SK-N-SH treated with all-trans-retinoic acid at 6 μM for 48 hours (cell line): ENCODE results near the gene TEAD1.

Experiments
- CREB5 ChIP-seq: fragments of 250-450 bp; sonication (Bioruptor Pico); IDR thresholded peaks from 2 replicates; pipeline ENCODE4 v1.5.1; 2020; ENCODE audit warnings: low read depth, mild to moderate bottlenecking, moderate library complexity
- ESRRG ChIP-seq: fragments of 250-450 bp; sonication (Bioruptor Pico); IDR thresholded peaks from 2 replicates; pipeline ENCODE4 v1.6.1; 2021; ENCODE audit warnings: mild to moderate bottlenecking
- POU6F1 ChIP-seq: fragments of 250-450 bp; sonication (Bioruptor Pico); IDR thresholded peaks from 2 replicates; pipeline ENCODE4 v1.8.0; 2021; ENCODE audit warnings: low read depth, mild to moderate bottlenecking, moderate library complexity, borderline replicate concordance
- SNAI2 ChIP-seq: fragments of 250-450 bp; sonication (Bioruptor Pico); IDR thresholded peaks from 2 replicates; pipeline ENCODE4 v1.5.0; 2020; ENCODE audit warnings: mild to moderate bottlenecking, moderate library complexity
- TF ChIP-seq, protein P1 (sequence below): fragments of 250-450 bp; sonication (Bioruptor Pico); IDR thresholded peaks from 2 replicates; pipeline ENCODE4 v1.8.0; 2020; ENCODE audit warnings: mild to moderate bottlenecking, moderate library complexity, borderline replicate concordance

DNA sequence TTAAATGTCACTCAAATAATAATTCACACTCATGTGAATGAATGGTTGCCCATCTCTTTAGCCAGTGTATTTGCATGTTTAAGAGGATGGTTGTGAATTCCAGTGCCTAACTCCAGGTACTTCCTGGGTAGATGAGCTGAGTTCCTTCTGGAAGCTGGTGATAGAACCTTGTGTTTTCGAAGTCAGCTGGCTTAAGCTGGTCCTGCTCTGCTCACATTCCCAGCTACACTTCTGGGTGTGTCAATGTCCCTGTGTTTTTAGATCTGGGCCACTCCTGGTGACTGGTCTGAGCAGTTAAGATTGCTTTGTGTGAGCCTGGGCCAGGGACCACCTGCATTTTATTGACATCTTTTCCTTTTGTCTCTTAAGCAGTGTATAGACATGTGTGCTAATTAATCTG, 10.6 kb downstream of the TEAD1 start:
- TF ChIP-seq, protein P1, sequence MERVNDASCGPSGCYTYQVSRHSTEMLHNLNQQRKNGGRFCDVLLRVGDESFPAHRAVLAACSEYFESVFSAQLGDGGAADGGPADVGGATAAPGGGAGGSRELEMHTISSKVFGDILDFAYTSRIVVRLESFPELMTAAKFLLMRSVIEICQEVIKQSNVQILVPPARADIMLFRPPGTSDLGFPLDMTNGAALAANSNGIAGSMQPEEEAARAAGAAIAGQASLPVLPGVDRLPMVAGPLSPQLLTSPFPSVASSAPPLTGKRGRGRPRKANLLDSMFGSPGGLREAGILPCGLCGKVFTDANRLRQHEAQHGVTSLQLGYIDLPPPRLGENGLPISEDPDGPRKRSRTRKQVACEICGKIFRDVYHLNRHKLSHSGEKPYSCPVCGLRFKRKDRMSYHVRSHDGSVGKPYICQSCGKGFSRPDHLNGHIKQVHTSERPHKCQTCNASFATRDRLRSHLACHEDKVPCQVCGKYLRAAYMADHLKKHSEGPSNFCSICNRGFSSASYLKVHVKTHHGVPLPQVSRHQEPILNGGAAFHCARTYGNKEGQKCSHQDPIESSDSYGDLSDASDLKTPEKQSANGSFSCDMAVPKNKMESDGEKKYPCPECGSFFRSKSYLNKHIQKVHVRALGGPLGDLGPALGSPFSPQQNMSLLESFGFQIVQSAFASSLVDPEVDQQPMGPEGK (CRISPR knock-in tag), result no peak
- no peak for TF ChIP-seq POU6F1 (CRISPR knock-in tag)
- no peak for TF ChIP-seq ESRRG (CRISPR knock-in tag)
- no peak for TF ChIP-seq CREB5 (CRISPR knock-in tag)
- TF ChIP-seq SNAI2, result no peak
